ENCODE measurements around the gene IL20RB. TPM values are rescaled to one million over a fixed set of nuclear protein-coding genes. Genes with fewer than 3 reads are reported as not detected.
"Not testable (repeated sequence)": the region's sequence is repeated elsewhere in the genome, so short reads cannot be mapped to it uniquely, and the experiment has no call there.

IL20RB gene
- total RNA-seq, 3 donors from 2014 or later (not counting 1 experiment from before 2014, with no cell fraction given), result 1.9 to 3.6 (median 2.8) TPM

DNA sequence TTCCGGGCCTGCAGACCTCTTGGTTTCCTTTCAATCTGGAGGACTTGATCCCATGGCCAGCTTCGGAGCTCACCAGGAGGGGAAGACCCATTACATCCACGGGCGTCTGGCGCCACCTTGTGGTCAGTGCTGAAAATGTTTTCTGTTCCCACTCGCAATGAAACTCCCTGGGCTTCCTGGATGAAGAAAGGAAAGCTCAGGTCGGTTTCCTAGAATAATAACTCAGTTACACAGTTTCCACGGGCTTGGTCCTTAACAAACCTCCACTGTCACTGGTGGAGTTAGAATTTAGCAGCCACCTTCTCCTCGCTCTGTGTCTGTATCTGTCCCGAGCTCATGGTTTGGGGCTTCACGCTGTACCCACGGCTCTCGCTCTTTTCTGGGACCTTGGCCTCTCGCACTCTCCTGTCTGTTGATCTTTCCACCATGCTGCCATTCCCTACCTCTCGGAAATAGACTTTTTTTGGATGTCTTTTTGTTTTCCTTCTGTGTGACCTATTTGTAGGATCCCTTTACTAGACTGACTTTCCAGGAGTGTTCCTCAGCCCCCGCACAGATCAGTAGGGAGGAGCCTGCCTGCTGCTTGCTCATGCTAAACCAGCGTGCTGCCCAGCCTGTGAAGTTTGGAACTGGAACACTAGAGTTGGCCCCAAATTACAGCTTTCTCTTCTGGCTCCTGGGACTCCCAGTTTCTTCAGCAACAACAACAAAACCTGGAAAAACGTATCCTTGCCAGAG lies 56.3 kb downstream of the IL20RB start:
- intact Hi-C loops (cut with micrococcal nuclease), result loop anchor here (1.0 kb wide), 5 partner anchors 261 to 939 kb away; no protein-coding TSS in a partner anchor
- TF ChIP-seq, protein P1, sequence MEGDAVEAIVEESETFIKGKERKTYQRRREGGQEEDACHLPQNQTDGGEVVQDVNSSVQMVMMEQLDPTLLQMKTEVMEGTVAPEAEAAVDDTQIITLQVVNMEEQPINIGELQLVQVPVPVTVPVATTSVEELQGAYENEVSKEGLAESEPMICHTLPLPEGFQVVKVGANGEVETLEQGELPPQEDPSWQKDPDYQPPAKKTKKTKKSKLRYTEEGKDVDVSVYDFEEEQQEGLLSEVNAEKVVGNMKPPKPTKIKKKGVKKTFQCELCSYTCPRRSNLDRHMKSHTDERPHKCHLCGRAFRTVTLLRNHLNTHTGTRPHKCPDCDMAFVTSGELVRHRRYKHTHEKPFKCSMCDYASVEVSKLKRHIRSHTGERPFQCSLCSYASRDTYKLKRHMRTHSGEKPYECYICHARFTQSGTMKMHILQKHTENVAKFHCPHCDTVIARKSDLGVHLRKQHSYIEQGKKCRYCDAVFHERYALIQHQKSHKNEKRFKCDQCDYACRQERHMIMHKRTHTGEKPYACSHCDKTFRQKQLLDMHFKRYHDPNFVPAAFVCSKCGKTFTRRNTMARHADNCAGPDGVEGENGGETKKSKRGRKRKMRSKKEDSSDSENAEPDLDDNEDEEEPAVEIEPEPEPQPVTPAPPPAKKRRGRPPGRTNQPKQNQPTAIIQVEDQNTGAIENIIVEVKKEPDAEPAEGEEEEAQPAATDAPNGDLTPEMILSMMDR (IDR thresholded peaks at IDR 0.05), result peak; percentile 93
- Mint-ChIP-seq H3K27ac (peak overlapping the region in 1 of 2 donors; percentile 85), H3K27me3 (ENCODE audit: low read depth in 2 of 2) (no peaks in the 10 kb centered on the region), H3K36me3 (no peaks in the 10 kb centered on the region), H3K9me3 (no peaks in the 10 kb centered on the region), H3K4me1 (peaks cover 10% of the 10 kb centered on the region in 2 donors), H3K4me3 (peak overlapping the region; percentile 67)
- DNase-seq, result peak; percentile 81 to 91
- WGBS (ENCODE audit: insufficient coverage), result 18% methylated on average over 18 of the region's 18 CpGs
- Histone ChIP-seq H3K27ac (ENCODE audit: low read length) (no peak overlapping the region), H3K4me3 (ENCODE audit: low read length) (peak overlapping the region; percentile 7), H3K36me3 (ENCODE audit: control insufficient read depth, insufficient read depth, low read length) (no peaks in the 10 kb centered on the region), H3K27me3 (ENCODE audit: control insufficient read depth, insufficient read depth, low read length) (no peaks in the 10 kb centered on the region), H3K9me3 (ENCODE audit: control insufficient read depth, insufficient read depth, low read length) (no peaks in the 10 kb centered on the region), H3K4me1 (ENCODE audit: control insufficient read depth, insufficient read depth, low read length) (peaks cover 10% of the 10 kb centered on the region)
- ATAC-seq, result peak; percentile 86 to 97 (median 96)

GRCh38 chr3:137017316-137017715 lies 59.5 kb downstream of the IL20RB start:
- intact Hi-C loops (cut with micrococcal nuclease); H3K27ac ChIP-seq (ENCODE audit: low read length); H3K36me3 ChIP-seq (ENCODE audit: control insufficient read depth, insufficient read depth, low read length); DNase-seq; H3K36me3 Mint-ChIP-seq; H3K9me3 ChIP-seq (ENCODE audit: control insufficient read depth, insufficient read depth, low read length); H3K4me3 Mint-ChIP-seq; H3K4me3 ChIP-seq (ENCODE audit: low read length); H3K9me3 Mint-ChIP-seq; H3K27ac Mint-ChIP-seq; H3K27me3 ChIP-seq (ENCODE audit: control insufficient read depth, insufficient read depth, low read length); H3K4me1 ChIP-seq (ENCODE audit: control insufficient read depth, insufficient read depth, low read length); ATAC-seq: not testable (repeated sequence)
- Mint-ChIP-seq H3K27me3 (ENCODE audit: low read depth in 2 of 2) (peaks cover 6 to 11% of the 10 kb centered on the region in 2 donors), H3K4me1 (peaks cover 10% of the 10 kb centered on the region in 2 donors)
- no CpG with 5 or more reads among the region's 1 CpG for WGBS (ENCODE audit: insufficient coverage)

- H3K9me3 Mint-ChIP-seq, result no peaks in the 10 kb centered on the region
- Histone ChIP-seq H3K27me3 (ENCODE audit: control insufficient read depth, insufficient read depth, low read length) (no peaks in the 10 kb centered on the region), H3K4me3 (ENCODE audit: low read length) (no peak overlapping the region), H3K9me3 (ENCODE audit: control insufficient read depth, insufficient read depth, low read length) (no peaks in the 10 kb centered on the region), H3K4me1 (ENCODE audit: control insufficient read depth, insufficient read depth, low read length) (no peaks in the 10 kb centered on the region), H3K27ac (ENCODE audit: low read length) (no peak overlapping the region), H3K36me3 (ENCODE audit: control insufficient read depth, insufficient read depth, low read length) (no peaks in the 10 kb centered on the region)
- intact Hi-C loops (cut with micrococcal nuclease), result no loop called here
- no peaks in the 10 kb centered on the region for H3K36me3 Mint-ChIP-seq
- peaks cover 6 to 11% of the 10 kb centered on the region in 2 donors for H3K27me3 Mint-ChIP-seq (ENCODE audit: low read depth in 2 of 2)
- ATAC-seq, result no peak
- H3K27ac Mint-ChIP-seq, result no peak overlapping the region
- DNase-seq, result no peak
- TF ChIP-seq, protein P1 (IDR thresholded peaks at IDR 0.05), result no peak
- no peaks in the 10 kb centered on the region for H3K4me1 Mint-ChIP-seq
- no peak overlapping the region for H3K4me3 Mint-ChIP-seq
- WGBS (ENCODE audit: insufficient coverage), result 96% methylated on average over 3 of the region's 5 CpGs
Measured at GRCh38 chr3:137020315-137020714, 62.5 kb downstream of the IL20RB start.

GRCh38 chr3:137020888-137021287 lies 63.1 kb downstream of the IL20RB start:
- Histone ChIP-seq H3K4me1 (ENCODE audit: control insufficient read depth, insufficient read depth, low read length) (no peaks in the 10 kb centered on the region), H3K36me3 (ENCODE audit: control insufficient read depth, insufficient read depth, low read length) (no peaks in the 10 kb centered on the region), H3K9me3 (ENCODE audit: control insufficient read depth, insufficient read depth, low read length) (no peaks in the 10 kb centered on the region), H3K27ac (ENCODE audit: low read length) (no peak overlapping the region), H3K27me3 (ENCODE audit: control insufficient read depth, insufficient read depth, low read length) (no peaks in the 10 kb centered on the region), H3K4me3 (ENCODE audit: low read length) (no peak overlapping the region)
- H3K36me3 Mint-ChIP-seq, result no peaks in the 10 kb centered on the region
- ATAC-seq, result no peak
- DNase-seq, result no peak
- H3K9me3 Mint-ChIP-seq, result no peaks in the 10 kb centered on the region
- intact Hi-C loops (cut with micrococcal nuclease), result no loop called here
- H3K27ac Mint-ChIP-seq, result no peak overlapping the region
- WGBS (ENCODE audit: insufficient coverage), result 100% methylated on average over 1 of the region's 2 CpGs
- TF ChIP-seq, protein P1 (IDR thresholded peaks at IDR 0.05), result no peak
- H3K4me1 Mint-ChIP-seq, result no peaks in the 10 kb centered on the region
- no peak overlapping the region for H3K4me3 Mint-ChIP-seq
- peaks cover 6 to 11% of the 10 kb centered on the region in 2 donors for H3K27me3 Mint-ChIP-seq (ENCODE audit: low read depth in 2 of 2)

Data from natural killer cell (primary cell).